PC-9 (cell line): ENCODE measurements around the gene FAM3B. TPM values are rescaled to one million over a fixed set of nuclear protein-coding genes. Genes with fewer than 3 reads are reported as not detected.
A peak's percentile ranks its signal among the peaks of the same experiment; 100 is the strongest.

Experiments used
- BruUV-seq: library from RNA; stranded (reverse); fragments of 400-500 nt; replicated peaks from 2 replicates; lab custom pipeline; 2021; lab: Mats Ljungman, UMichigan
- CTCF ChIA-PET: fragments of 300-600 bp; sonication (Branson Sonifier 250); formaldehyde crosslinking; loops from one replicate; lab custom pipeline; 2022; ENCODE audit warnings: antibody characterized with exemption; lab: Charles Lee
- POLR2A ChIA-PET: fragments of 300-600 bp; sonication (Branson Sonifier 250); formaldehyde crosslinking; loops from one replicate; lab custom pipeline; 2022; ENCODE audit warnings: antibody characterized with exemption; ENCODE audit not compliant: unreplicated experiment; lab: Charles Lee
- DNase-seq, 2 experiments: peaks; one replicate each; pipeline versions ENCODE4 v3.0.0 to v3.0.0-alpha.2; 2015 to 2022; ENCODE audit warnings: mixed read lengths in 1 of 2
- H2AFZ ChIP-seq: fragments of 200-600 bp; sonication (generic); 2 replicates; pipeline ENCODE4 v1.8.1; 2017; ENCODE audit warnings: antibody characterized with exemption
- H3F3A ChIP-seq: fragments of 200-600 bp; sonication (generic); 2 replicates; pipeline ENCODE4 v1.8.1; 2017; ENCODE audit warnings: antibody characterized with exemption, mild to moderate bottlenecking, low read depth; ENCODE audit not compliant: insufficient read depth
- H3K27ac ChIP-seq: fragments of 200-600 bp; sonication (generic); 2 replicates; pipeline ENCODE4 v1.6.1; 2016; ENCODE audit warnings: mixed run types
- H3K27me3 ChIP-seq: fragments of 200-600 bp; sonication (generic); 2 replicates; pipeline ENCODE4 v1.6.1; 2016; ENCODE audit warnings: low read depth, mixed run types; ENCODE audit not compliant: insufficient read depth
- H3K36me3 ChIP-seq: fragments of 200-600 bp; sonication (generic); 2 replicates; pipeline ENCODE4 v1.6.1; 2016; ENCODE audit warnings: low read depth, mixed run types
- H3K4me1 ChIP-seq: fragments of 200-600 bp; sonication (generic); replicated peaks from 2 replicates; pipeline ENCODE4 v1.6.1; 2016; ENCODE audit warnings: mixed run types; ENCODE audit not compliant: insufficient read depth
- H3K4me2 ChIP-seq: fragments of 200-600 bp; sonication (generic); 2 replicates; pipeline ENCODE4 v1.6.1; 2017; ENCODE audit warnings: mixed run types
- H3K4me3 ChIP-seq: fragments of 200-600 bp; sonication (generic); 2 replicates; pipeline ENCODE4 v1.6.1; 2016; ENCODE audit warnings: mixed run types
- H3K79me2 ChIP-seq: fragments of 200-600 bp; sonication (generic); 2 replicates; pipeline ENCODE4 v1.6.1; 2017; ENCODE audit warnings: low read depth, mixed run types
- H3K9me2 ChIP-seq: fragments of 200-600 bp; sonication (generic); 2 replicates; pipeline ENCODE4 v1.8.1; 2017; ENCODE audit warnings: mild to moderate bottlenecking; ENCODE audit not compliant: insufficient read depth
- H3K9me3 ChIP-seq: fragments of 200-600 bp; sonication (generic); 2 replicates; pipeline ENCODE4 v1.8.1; 2016; ENCODE audit warnings: low read depth; ENCODE audit not compliant: insufficient read depth
- H4K20me1 ChIP-seq: fragments of 200-600 bp; sonication (generic); 2 replicates; pipeline ENCODE4 v1.8.1; 2017; ENCODE audit not compliant: insufficient read depth
- CTCF ChIP-seq: fragments of 200-600 bp; sonication (generic); conservative IDR thresholded peaks from 2 replicates; pipeline ENCODE4 v1.6.1; 2017; ENCODE audit warnings: mixed run types, antibody characterized with exemption, mild to moderate bottlenecking, moderate library complexity
- EZH2 ChIP-seq: fragments of 200-600 bp; sonication (generic); IDR thresholded peaks from 2 replicates; pipeline ENCODE4 v1.8.0; 2017; ENCODE audit warnings: antibody characterized with exemption, low read depth
- intact Hi-C: fragments of 100-400 bp; cut with micrococcal nuclease; formaldehyde crosslinking; loops from one replicate; pipeline ENCODE4 v1.10.0; 2022; ENCODE audit not compliant: unreplicated experiment
- total RNA-seq: library from RNA; stranded (reverse); gene quantifications from 2 replicates; pipeline ENCODE4 v1.2.3, GENCODE V29; 2021

FAM3B gene
- total RNA-seq, 1 experiment from 2014 or later, result not detected

- peak; percentile 52 to 80 for DNase-seq
- intact Hi-C loops, result no loop called here
- Histone ChIP-seq H3K4me2 (peak within 1 kb of the TSS; percentile 58), H3K9me3 (no peaks in the 10 kb centered on the region), H3K9me2 (no peaks in the 10 kb centered on the region), H3K27me3 (no peaks in the 10 kb centered on the region), H3F3A (peaks cover 10% of the 10 kb centered on the region; the same call in 1 of the 2 replicates), H4K20me1 (no peaks in the 10 kb centered on the region), H3K4me3 (peak within 1 kb of the TSS; percentile 22; the same call in 1 of the 2 replicates), H2AFZ (peak within 1 kb of the TSS; percentile 69; the same call in 1 of the 2 replicates), H3K79me2 (no peaks in the 10 kb centered on the region), H3K36me3 (no peaks in the 10 kb centered on the region), H3K27ac (peak within 1 kb of the TSS; percentile 42; the same call in 1 of the 2 replicates), H3K4me1 (peaks cover 18% of the 10 kb centered on the region)
- ChIA-PET CTCF (no interaction called here), POLR2A (interaction anchor here (0.6 kb wide), 1 partner anchor 14 kb away, joined by 3 read pairs; no protein-coding TSS in a partner anchor)
- BruUV-seq, result TSS peak; percentile 45
- TF ChIP-seq CTCF, result no peak
- no peak for TF ChIP-seq EZH2
Measured at GRCh38 chr21:41361786-41362604, 45.4 kb downstream of the FAM3B start, which contains the start of gene MX2. TSS of gene MX2 (plus strand) at chr21:41362027. CDS start at chr21:41376907, 14,880 bp downstream.

GRCh38 chr21:41362605-41363369 lies 46.2 kb downstream of the FAM3B start:
- Histone ChIP-seq H3K4me2 (peak overlapping the region; percentile 58), H3F3A (peaks cover 16% of the 10 kb centered on the region; the same call in 1 of the 2 replicates), H3K27me3 (no peaks in the 10 kb centered on the region), H2AFZ (no peak overlapping the region; the same call in 1 of the 2 replicates), H3K9me2 (no peaks in the 10 kb centered on the region), H3K79me2 (no peaks in the 10 kb centered on the region), H3K4me1 (peaks cover 26% of the 10 kb centered on the region), H3K4me3 (no peak overlapping the region), H3K36me3 (no peaks in the 10 kb centered on the region), H3K27ac (no peak overlapping the region), H3K9me3 (no peaks in the 10 kb centered on the region), H4K20me1 (no peaks in the 10 kb centered on the region)
- intact Hi-C loops, result no loop called here
- ChIA-PET POLR2A (no interaction called here), CTCF (no interaction called here)
- TF ChIP-seq CTCF (no peak), EZH2 (no peak)
- DNase-seq, result no peak
- BruUV-seq, result no TSS peak
